Endothelial cell of umbilical vein (primary cell): Measurements from ENCODE around the gene ACSBG1. TPM values are rescaled to one million over a fixed set of nuclear protein-coding genes. Genes with fewer than 3 reads are reported as not detected.

Source experiments
- BruUV-seq: library from RNA; stranded (reverse); fragments of 400-500 nt; replicated peaks from 2 replicates; lab custom pipeline; 2021; lab: Mats Ljungman, UMichigan
- CTCF ChIA-PET: fragments of 300-600, 350-600 bp; sonication (Branson Sonifier 250); formaldehyde crosslinking; loops from one replicate; lab custom pipeline; 2021; ENCODE audit warnings: antibody characterized with exemption, inconsistent platforms; lab: Charles Lee
- POLR2A ChIA-PET: fragments of 300-600, 350-600 bp; sonication (Branson Sonifier 250); formaldehyde crosslinking; loops from one replicate; lab custom pipeline; 2021; ENCODE audit warnings: antibody characterized with exemption, inconsistent platforms; lab: Charles Lee
- DNase-seq: peaks from one replicate; pipeline ENCODE4 v3.0.0-alpha.2; 2011; ENCODE audit warnings: low read depth, low spot score
- FAIRE-seq: peaks from 2 replicates; lab custom pipeline; 2011; peaks lifted over from hg19 to GRCh38; lab: Jason Lieb, UNC
- H2AFZ ChIP-seq: 2 replicates; pipeline ENCODE4 v1.6.0; 2012; ENCODE audit warnings: low read depth, low read length, control low read depth, inconsistent platforms
- H3K27ac ChIP-seq: 2 replicates; pipeline ENCODE4 v1.5.1; 2011; ENCODE audit warnings: low read depth, mild to moderate bottlenecking, control low read depth, low read length, moderate library complexity; ENCODE audit not compliant: insufficient read depth
- H3K27me3 ChIP-seq, 2 experiments: 2 replicates each; pipeline versions ENCODE4 v1.6.0 to v1.6.1; 2011; ENCODE audit warnings: low read length in 2 of 2, mixed read lengths in 1 of 2; ENCODE audit not compliant: control insufficient read depth in 2 of 2, insufficient read depth in 2 of 2
- H3K36me3 ChIP-seq, 2 experiments: 2 replicates in 1 of 2; 3 replicates in 1 of 2; pipeline ENCODE4 v1.5.1; 2011; ENCODE audit warnings: low read length in 2 of 2, mild to moderate bottlenecking in 1 of 2, moderate library complexity in 1 of 2; ENCODE audit not compliant: control insufficient read depth in 2 of 2, insufficient read depth in 2 of 2; ENCODE audit errors: extremely low read depth in 1 of 2
- H3K4me1 ChIP-seq: 3 replicates; pipeline ENCODE4 v1.5.1; 2011; ENCODE audit warnings: mild to moderate bottlenecking, low read length; ENCODE audit not compliant: control insufficient read depth, insufficient read depth; ENCODE audit errors: extremely low read depth
- H3K4me2 ChIP-seq: 2 replicates; pipeline ENCODE4 v1.6.1; 2011; ENCODE audit warnings: low read length, control low read depth, mixed read lengths; ENCODE audit not compliant: insufficient read depth
- H3K4me3 ChIP-seq, 3 experiments: fragments of 200-600 bp in 1 of 3; sonication (generic), shearing (Covaris generic) in 1 of 3; replicated peaks in 1 of 3; 2 replicates each; pipeline ENCODE4 v1.5.1; 2011 to 2016; ENCODE audit warnings: control low read depth in 3 of 3, low read length in 3 of 3, mild to moderate bottlenecking in 2 of 3, inconsistent platforms in 1 of 3, low read depth in 1 of 3, moderate library complexity in 1 of 3; ENCODE audit not compliant: insufficient read depth in 1 of 3
- H3K79me2 ChIP-seq: 2 replicates; pipeline ENCODE4 v1.6.0; 2012; ENCODE audit warnings: low read length, inconsistent platforms; ENCODE audit not compliant: control insufficient read depth, insufficient read depth
- H3K9ac ChIP-seq: replicated peaks from 2 replicates; pipeline ENCODE3; 2011; ENCODE audit warnings: low read length, control low read depth; ENCODE audit not compliant: insufficient read depth; ENCODE audit errors: extremely low read depth
- H3K9me1 ChIP-seq: replicated peaks from 3 replicates; pipeline ENCODE4 v1.6.0; 2011; ENCODE audit warnings: mild to moderate bottlenecking, low read length; ENCODE audit not compliant: control insufficient read depth, insufficient read depth; ENCODE audit errors: extremely low read depth
- H3K9me3 ChIP-seq: replicated peaks from 2 replicates; pipeline ENCODE4 v1.5.1; 2012; ENCODE audit warnings: low read length, inconsistent platforms; ENCODE audit not compliant: control insufficient read depth, insufficient read depth
- H4K20me1 ChIP-seq: replicated peaks from 2 replicates; pipeline ENCODE3; 2011; ENCODE audit warnings: mild to moderate bottlenecking, low read length; ENCODE audit not compliant: control insufficient read depth, insufficient read depth; ENCODE audit errors: extremely low read depth
- CTCF ChIP-seq, 2 donors: IDR thresholded peaks; 1 replicate in 1 of 2; 2 replicates in 1 of 2; pipeline ENCODE4 v1.5.1; 2011; ENCODE audit warnings: low read length in 2 of 2, mild to moderate bottlenecking in 2 of 2, moderate library complexity in 2 of 2, control low read depth in 1 of 2, inconsistent platforms in 1 of 2, low read depth in 1 of 2; ENCODE audit not compliant: insufficient read depth in 1 of 2; ENCODE audit errors: extremely low read depth in 1 of 2
- EZH2 ChIP-seq: IDR thresholded peaks from 2 replicates; pipeline ENCODE4 v1.6.1; 2012; ENCODE audit warnings: borderline replicate concordance, low read depth, mild to moderate bottlenecking, moderate library complexity, low read length, inconsistent platforms; ENCODE audit not compliant: severe bottlenecking
- FOS ChIP-seq: IDR thresholded peaks from 2 replicates; pipeline ENCODE4 v1.6.1; 2011; ENCODE audit warnings: mild to moderate bottlenecking, low read length, moderate library complexity, borderline replicate concordance; ENCODE audit not compliant: insufficient read depth
- GATA2 ChIP-seq: IDR thresholded peaks from 2 replicates; pipeline ENCODE4 v1.7.0; 2011; ENCODE audit warnings: low read depth, mild to moderate bottlenecking, moderate library complexity, mixed read lengths, low read length; ENCODE audit not compliant: insufficient read length, insufficient read depth
- JUN ChIP-seq: IDR thresholded peaks from 2 replicates; pipeline ENCODE4 v1.6.1; 2011; ENCODE audit warnings: borderline replicate concordance, low read depth; ENCODE audit not compliant: insufficient read length, insufficient read depth
- MYC ChIP-seq: IDR thresholded peaks from one replicate; pipeline ENCODE4 v1.6.1; 2011; ENCODE audit warnings: mild to moderate bottlenecking, low read depth, low read length
- POLR2A ChIP-seq: IDR thresholded peaks from 2 replicates; pipeline ENCODE4 v1.6.1; 2012; ENCODE audit warnings: low read depth, mild to moderate bottlenecking, control low read depth, low read length
- dilution Hi-C: fragments of 300-500 bp; cut with MboI; formaldehyde crosslinking; loops from one replicate; pipeline ENCODE4 v1.15.0; 2019; ENCODE audit warnings: low sequenced_read_pairs; ENCODE audit not compliant: extremely low pct_ligation_motif_present
- intact Hi-C: fragments of 100-400 bp; cut with micrococcal nuclease; formaldehyde crosslinking; loops from one replicate; pipeline ENCODE4 v1.10.0; 2022
- polyA plus RNA-seq, 4 experiments: library from polyadenylated mRNA; depleted of rRNA in 3 of 4; stranded (reverse) in 3 of 4; unstranded in 1 of 4; fragments of >200 nt; gene quantifications; 2 replicates each; pipeline versions ENCODE4 v1.2.1 to v1.2.3, GENCODE V29; 2011 to 2012; ENCODE audit warnings: missing spikeins in 1 of 4
- total RNA-seq: library from RNA; stranded (reverse); gene quantifications from 2 replicates; pipeline ENCODE4 v1.2.3, GENCODE V29; 2021

Gene ACSBG1
- total and polyA plus RNA-seq, 2 donors (not counting 3 experiments of a cell fraction or from before 2014, with no cell fraction given), result not detected

- DNase-seq (peak; percentile 10), FAIRE-seq (peak; percentile 56)
- H3K36me3 ChIP-seq, result no peaks in the 10 kb centered on the region
- dilution Hi-C loops (no loop called here), intact Hi-C loops (no loop called here)
- no peak overlapping the region for H3K27ac ChIP-seq
- H3K9me3 ChIP-seq, result no peaks in the 10 kb centered on the region
- ChIA-PET CTCF (interaction anchor here (0.6 to 2.8 kb wide), 6 partner anchors 10 to 306 kb away, joined by 3 to 11 read pairs (median 3); partner anchors contain the start of gene SKIC8), POLR2A (interaction anchor here (0.5 kb wide), 1 partner anchor 564 kb away, joined by 6 read pairs; no protein-coding TSS in a partner anchor)
- H3K9ac ChIP-seq, result no peak overlapping the region
- H3K79me2 ChIP-seq, result peaks cover 19% of the 10 kb centered on the region
- H4K20me1 ChIP-seq, result no peaks in the 10 kb centered on the region
- H3K4me3 ChIP-seq, result no peak overlapping the region
- peaks cover 7% of the 10 kb centered on the region for H3K4me1 ChIP-seq
- no peaks in the 10 kb centered on the region for H3K27me3 ChIP-seq
- H3K9me1 ChIP-seq, result no peaks in the 10 kb centered on the region
- no peak overlapping the region for H2AFZ ChIP-seq
- peak overlapping the region; percentile 66 for H3K4me2 ChIP-seq
- TF ChIP-seq JUN, result peak; percentile 2
- TF ChIP-seq POLR2A, result no peak
- no TSS peak for BruUV-seq
These were observed 31.4 kb upstream of the ACSBG1 start for GRCh38 chr15:78265752-78266224.

GRCh38 chr15:78265137-78265460, 30.7 kb upstream of the ACSBG1 start:
- Histone ChIP-seq H3K27ac (no peak overlapping the region), H3K79me2 (peaks cover 19% of the 10 kb centered on the region), H3K4me1 (peaks cover 7% of the 10 kb centered on the region), H3K4me2 (peak overlapping the region; percentile 66), H3K9me1 (no peaks in the 10 kb centered on the region), H3K36me3 (no peaks in the 10 kb centered on the region), H3K9me3 (no peaks in the 10 kb centered on the region), H4K20me1 (no peaks in the 10 kb centered on the region), H3K27me3 (no peaks in the 10 kb centered on the region), H3K9ac (peak overlapping the region; percentile 85), H3K4me3 (peak overlapping the region; percentile 44 to 64 (median 57)), H2AFZ (peak overlapping the region; percentile 97)
- no TSS peak for BruUV-seq
- TF ChIP-seq CTCF (IDR thresholded peaks at IDR 0.05; ENCODE audit: extremely low read depth in 1 of 2, insufficient read depth in 1 of 2, low read depth in 1 of 2, low read length in 2 of 2), result no peak
- no peak for TF ChIP-seq JUN
- TF ChIP-seq GATA2, result no peak
- TF ChIP-seq MYC, result no peak
- no peak for TF ChIP-seq FOS
- no peak for TF ChIP-seq EZH2
- FAIRE-seq, result no peak
- intact Hi-C loops (no loop called here), dilution Hi-C loops (no loop called here)
- DNase-seq, result no peak
- ChIA-PET POLR2A (interaction anchor here (0.8 kb wide), 1 partner anchor 31 kb away, joined by 4 read pairs; no protein-coding TSS in a partner anchor), CTCF (interaction anchor here (1.5 to 2.8 kb wide), 2 partner anchors 34 to 135 kb away, joined by 3 to 11 read pairs; partner anchors contain the start of gene SKIC8)
